GM23248 (cell line): ENCODE measurements around the gene EFHC2. TPM values are rescaled to one million over a fixed set of nuclear protein-coding genes. Genes with fewer than 3 reads are reported as not detected.

Source experiments
- DNase-seq: peaks from one replicate; pipeline ENCODE4 v3.0.0-alpha.2; 2015
- H2AFZ ChIP-seq: fragments of 200-600 bp; sonication (generic); 2 replicates; pipeline ENCODE4 v1.6.1; 2016; ENCODE audit warnings: antibody characterized with exemption
- H3F3A ChIP-seq: fragments of 200-600 bp; sonication (generic); 2 replicates; pipeline ENCODE4 v1.6.1; 2016; ENCODE audit warnings: mild to moderate bottlenecking, antibody characterized with exemption, mixed run types; ENCODE audit not compliant: insufficient read depth
- H3K27ac ChIP-seq: fragments of 200-600 bp; sonication (generic); 2 replicates; pipeline ENCODE4 v1.5.1; 2016; ENCODE audit warnings: mild to moderate bottlenecking
- H3K27me3 ChIP-seq: fragments of 200-600 bp; sonication (generic); replicated peaks from 2 replicates; pipeline ENCODE4 v1.6.1; 2016; ENCODE audit warnings: mild to moderate bottlenecking; ENCODE audit not compliant: insufficient read depth
- H3K36me3 ChIP-seq: fragments of 200-600 bp; sonication (generic); 2 replicates; pipeline ENCODE4 v1.6.1; 2016; ENCODE audit warnings: low read depth, mild to moderate bottlenecking
- H3K4me1 ChIP-seq: fragments of 200-600 bp; sonication (generic); 2 replicates; pipeline ENCODE4 v1.6.1; 2016; ENCODE audit warnings: mild to moderate bottlenecking; ENCODE audit not compliant: insufficient read depth
- H3K4me2 ChIP-seq: fragments of 200-600 bp; sonication (generic); one replicate; pipeline ENCODE4 v1.6.1; 2016; ENCODE audit warnings: mild to moderate bottlenecking; ENCODE audit not compliant: unreplicated experiment
- H3K4me3 ChIP-seq: fragments of 200-600 bp; sonication (generic); 2 replicates; pipeline ENCODE4 v1.5.1; 2016; ENCODE audit warnings: mild to moderate bottlenecking
- H3K79me2 ChIP-seq: fragments of 200-600 bp; sonication (generic); 2 replicates; pipeline ENCODE4 v1.6.1; 2016; ENCODE audit warnings: mild to moderate bottlenecking; ENCODE audit not compliant: insufficient read depth
- H3K9ac ChIP-seq: fragments of 200-600 bp; sonication (generic); 2 replicates; pipeline ENCODE4 v1.6.1; 2016; ENCODE audit warnings: mild to moderate bottlenecking
- H3K9me2 ChIP-seq: fragments of 200-600 bp; sonication (generic); 2 replicates; pipeline ENCODE4 v1.6.1; 2016; ENCODE audit warnings: mixed run types, mild to moderate bottlenecking, moderate library complexity; ENCODE audit not compliant: insufficient read depth
- H3K9me3 ChIP-seq: fragments of 200-600 bp; sonication (generic); one replicate; pipeline ENCODE4 v1.6.1; 2017; ENCODE audit warnings: low read depth
- H4K20me1 ChIP-seq: fragments of 200-600 bp; sonication (generic); 2 replicates; pipeline ENCODE4 v1.6.0; 2016; ENCODE audit not compliant: insufficient read depth
- EZH2 ChIP-seq: fragments of 200-600 bp; sonication (generic); IDR thresholded peaks from 2 replicates; pipeline ENCODE4 v1.6.1; 2018; ENCODE audit warnings: antibody characterized with exemption, mild to moderate bottlenecking; ENCODE audit not compliant: insufficient read depth, poor library complexity, severe bottlenecking
- EZH2phosphoT487 ChIP-seq: fragments of 200-600 bp; sonication (generic); IDR thresholded peaks from 2 replicates; pipeline ENCODE4 v1.6.1; 2018; ENCODE audit warnings: antibody characterized with exemption, moderate library complexity, mild to moderate bottlenecking, low read depth; ENCODE audit not compliant: insufficient read depth
- WGBS, 2 experiments: methylation state at CpG; one replicate each; pipeline ENCODE4 v1.1.6; 2015 to 2017; ENCODE audit warnings: low lambda C conversion rate in 2 of 2, low coverage in 1 of 2; ENCODE audit errors: missing lambda C conversion rate in 2 of 2; 5-methylcytosine and 5-hydroxymethylcytosine counted together
- in situ Hi-C: fragments of 300-500 bp; cut with MboI; formaldehyde crosslinking; loops from 2 replicates; pipeline ENCODE4 v1.15.0; 2020
- polyA plus RNA-seq: library from polyadenylated mRNA; unstranded; fragments of >200 nt; fragmentation: Nextera tagmentation; extraction: Ambion mirVana; gene quantifications from 2 replicates; pipeline ENCODE4 v1.2.1, GENCODE V29; 2016
- total RNA-seq: library from RNA; depleted of rRNA; stranded (reverse); fragments of >200 nt; shearing (Covaris generic); gene quantifications from 2 replicates; pipeline ENCODE4 v1.2.3, GENCODE V29; 2014

The EFHC2 gene
- total and polyA plus RNA-seq, 2 experiments from 2014 or later: 0.38 TPM; not detected in 1

DNA sequence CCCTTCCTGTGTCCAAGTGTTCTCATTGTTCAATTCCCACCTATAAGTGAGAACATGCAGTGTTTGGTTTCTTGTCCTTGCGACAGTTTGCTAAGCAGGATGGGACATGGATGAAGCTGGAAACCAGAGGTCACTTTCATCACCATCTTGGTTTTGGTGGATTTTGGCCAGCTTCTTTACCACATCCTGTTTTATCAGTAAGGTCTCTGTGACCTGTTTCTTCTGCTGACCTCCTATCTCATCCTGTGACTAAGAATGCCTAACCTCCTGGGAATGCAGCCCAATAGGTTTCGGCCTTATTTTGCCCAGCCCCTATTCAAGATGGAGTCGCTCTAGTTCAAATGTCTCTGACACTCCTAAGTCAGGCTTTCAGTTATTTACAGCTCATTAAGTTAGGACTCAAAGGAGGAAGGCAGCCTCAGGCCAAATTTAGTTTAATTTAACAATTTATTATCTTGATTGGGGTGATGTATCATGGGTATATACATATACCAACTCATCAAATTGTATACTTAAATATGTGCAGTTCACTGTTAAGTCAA is 200.3 kb downstream of the EFHC2 start:
- Histone ChIP-seq H3K9me3 (no peaks in the 10 kb centered on the region), H3K27ac (no peak overlapping the region), H4K20me1 (no peaks in the 10 kb centered on the region), H3K9me2 (no peaks in the 10 kb centered on the region), H3K79me2 (no peaks in the 10 kb centered on the region), H3K4me3 (no peak overlapping the region), H3K9ac (no peak overlapping the region), H3K36me3 (no peaks in the 10 kb centered on the region), H3K4me2 (no peak overlapping the region), H2AFZ (no peak overlapping the region), H3K4me1 (no peaks in the 10 kb centered on the region), H3K27me3 (no peaks in the 10 kb centered on the region), H3F3A (no peaks in the 10 kb centered on the region)
- in situ Hi-C loops: no loop called here
- DNase-seq: no peak
- TF ChIP-seq EZH2phosphoT487 (no peak), EZH2 (no peak)
- WGBS, 2 experiments: 87 to 92% methylated on average over 3 of the region's 3 CpGs

DNA sequence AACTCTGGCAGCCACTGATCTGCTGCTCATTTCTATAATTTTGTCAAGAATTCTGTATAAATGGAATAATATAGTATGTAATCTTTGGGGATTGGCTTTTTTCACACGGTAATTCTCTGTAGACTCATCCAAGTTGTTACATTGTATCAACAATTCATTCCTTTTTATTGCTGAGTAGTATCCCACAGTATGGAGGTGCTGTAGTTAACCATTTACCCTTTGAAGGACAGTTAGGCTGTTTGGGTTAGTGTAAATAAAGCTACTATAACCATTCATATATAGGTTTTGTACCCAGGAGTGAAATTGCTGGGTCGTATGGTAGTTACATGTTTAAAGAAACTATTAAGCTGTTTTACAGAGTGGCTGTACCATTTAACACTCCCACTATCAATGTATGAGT is 213.3 kb downstream of the EFHC2 start:
- no peak for DNase-seq
- Histone ChIP-seq H3K4me2 (no peak overlapping the region), H3K9ac (no peak overlapping the region), H3K27me3 (no peaks in the 10 kb centered on the region), H3K9me2 (no peaks in the 10 kb centered on the region), H3K79me2 (no peaks in the 10 kb centered on the region), H3K9me3 (no peaks in the 10 kb centered on the region), H3K4me3 (no peak overlapping the region), H3K27ac (no peak overlapping the region), H4K20me1 (no peaks in the 10 kb centered on the region), H3K4me1 (no peaks in the 10 kb centered on the region), H3K36me3 (no peaks in the 10 kb centered on the region), H3F3A (no peaks in the 10 kb centered on the region), H2AFZ (no peak overlapping the region)
- no peak for TF ChIP-seq EZH2phosphoT487
- TF ChIP-seq EZH2: no peak
- in situ Hi-C loops: no loop called here
- WGBS, 2 experiments: 58 to 72% methylated on average over 2 of the region's 2 CpGs

DNA sequence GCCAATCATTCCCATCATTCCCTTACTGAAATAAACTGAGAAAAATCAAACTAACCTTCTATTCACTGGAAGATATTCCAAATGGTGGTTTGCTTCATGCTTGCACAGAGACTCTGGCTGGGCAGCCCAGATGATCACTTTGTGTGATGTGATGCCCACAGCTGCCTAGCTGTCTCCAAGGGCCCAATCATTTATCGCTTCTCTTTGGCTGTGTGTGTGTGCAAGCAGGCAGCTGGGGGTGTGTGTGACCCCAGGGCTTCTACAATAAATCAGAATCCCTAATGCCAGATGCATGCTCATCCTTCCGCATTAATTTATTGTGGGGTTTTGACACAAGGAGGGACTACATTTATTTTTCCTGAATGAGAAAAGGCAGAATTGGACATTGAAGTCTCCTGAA is 230.1 kb downstream of the EFHC2 start:
- 59 to 65% methylated on average over 2 of the region's 2 CpGs for WGBS, 2 experiments
- in situ Hi-C loops: no loop called here
- TF ChIP-seq EZH2phosphoT487 (no peak), EZH2 (no peak)
- Histone ChIP-seq H3K4me3 (no peak overlapping the region), H3K9me2 (no peaks in the 10 kb centered on the region), H3K36me3 (no peaks in the 10 kb centered on the region), H2AFZ (no peak overlapping the region), H3K4me1 (no peaks in the 10 kb centered on the region), H3K79me2 (no peaks in the 10 kb centered on the region), H3K9ac (no peak overlapping the region), H3K9me3 (no peaks in the 10 kb centered on the region), H3F3A (no peaks in the 10 kb centered on the region), H3K27me3 (no peaks in the 10 kb centered on the region), H4K20me1 (no peaks in the 10 kb centered on the region), H3K27ac (no peak overlapping the region), H3K4me2 (no peak overlapping the region)
- no peak for DNase-seq

DNA sequence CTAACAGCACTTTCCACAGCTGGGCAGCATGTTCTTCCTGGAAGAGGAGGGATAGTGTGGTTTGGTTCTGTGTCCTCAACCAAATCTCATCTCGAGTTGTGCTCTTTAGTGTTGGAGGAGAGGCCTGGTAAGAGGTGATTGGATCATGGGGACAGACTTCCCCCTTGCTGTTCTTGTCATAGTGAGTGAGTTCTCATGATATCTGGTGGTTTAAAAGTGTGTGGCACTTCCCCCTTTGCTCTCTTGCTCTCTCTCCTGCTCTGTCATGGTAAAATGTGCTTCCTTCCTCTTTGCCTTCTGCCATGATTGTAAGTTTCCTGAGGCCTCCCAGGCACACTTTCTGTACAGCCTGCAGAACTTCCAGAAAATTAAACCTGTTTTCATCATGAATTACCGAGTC is 236.6 kb downstream of the EFHC2 start:
- in situ Hi-C loops: no loop called here
- no peaks in the 10 kb centered on the region for H3K36me3 ChIP-seq
- no peaks in the 10 kb centered on the region for H3K9me2 ChIP-seq
- no peaks in the 10 kb centered on the region for H3K79me2 ChIP-seq
- H4K20me1 ChIP-seq: no peaks in the 10 kb centered on the region
- no peak overlapping the region for H3K4me2 ChIP-seq
- TF ChIP-seq EZH2phosphoT487: no peak
- TF ChIP-seq EZH2: no peak
- no peak overlapping the region for H3K9ac ChIP-seq
- H3K4me1 ChIP-seq: no peaks in the 10 kb centered on the region
- H3K27me3 ChIP-seq: no peaks in the 10 kb centered on the region
- WGBS, 2 experiments: 21 to 24% methylated on average over 2 of the region's 2 CpGs
- no peak overlapping the region for H2AFZ ChIP-seq
- no peak overlapping the region for H3K27ac ChIP-seq
- DNase-seq: no peak
- no peaks in the 10 kb centered on the region for H3F3A ChIP-seq
- H3K4me3 ChIP-seq: no peak overlapping the region
- H3K9me3 ChIP-seq: no peaks in the 10 kb centered on the region
